Natural killer cell (primary cell): ENCODE measurements around the gene SMAD2. TPM values are rescaled to one million over a fixed set of nuclear protein-coding genes. Genes with fewer than 3 reads are reported as not detected.
A peak's percentile ranks its signal among the peaks of the same experiment; 100 is the strongest.

Source experiments
- ATAC-seq, 3 donors: fragments of 150-1000 bp in 2 of 3; fragments of 200-7000 bp in 1 of 3; cut with Tn5 transposase; 1 replicate in 1 of 3; 2 replicates in 2 of 3; pipeline ENCODE4 v1.10.0; 2021; ENCODE audit warnings: mild to moderate bottlenecking in 2 of 3, moderate library complexity in 2 of 3
- DNase-seq, 2 donors: peaks; one replicate each; pipeline versions ENCODE4 v3.0.0 to v3.0.0-alpha.2; 2013 to 2021; ENCODE audit warnings: mixed read lengths in 1 of 2
- H3K27ac ChIP-seq: one replicate; pipeline ENCODE4 v1.5.1; 2013; ENCODE audit warnings: mild to moderate bottlenecking, low read length
- H3K27me3 ChIP-seq: one replicate; pipeline ENCODE4 v1.6.1; 2013; ENCODE audit warnings: low read length; ENCODE audit not compliant: control insufficient read depth, insufficient read depth
- H3K36me3 ChIP-seq: one replicate; pipeline ENCODE4 v1.6.1; 2013; ENCODE audit warnings: low read length; ENCODE audit not compliant: control insufficient read depth, insufficient read depth
- H3K4me1 ChIP-seq: one replicate; pipeline ENCODE4 v1.6.1; 2013; ENCODE audit warnings: low read length; ENCODE audit not compliant: control insufficient read depth, insufficient read depth
- H3K4me3 ChIP-seq: one replicate; pipeline ENCODE4 v1.5.1; 2013; ENCODE audit warnings: low read length
- H3K9me3 ChIP-seq: one replicate; pipeline ENCODE4 v1.6.1; 2013; ENCODE audit warnings: low read length; ENCODE audit not compliant: control insufficient read depth, insufficient read depth
- H3K27ac Mint-ChIP-seq, 2 donors: one replicate each; pipeline ENCODE4 v1.8.0; 2022; ENCODE audit warnings: mild to moderate bottlenecking in 2 of 2, mixed read lengths in 2 of 2, moderate library complexity in 1 of 2
- H3K27me3 Mint-ChIP-seq, 2 donors: one replicate each; pipeline ENCODE4 v1.8.0; 2022; ENCODE audit warnings: low read depth in 2 of 2, mixed read lengths in 2 of 2
- H3K36me3 Mint-ChIP-seq: one replicate; pipeline ENCODE4 v1.8.0; 2022; ENCODE audit warnings: mixed read lengths
- H3K4me1 Mint-ChIP-seq, 2 donors: one replicate each; pipeline ENCODE4 v1.8.0; 2022; ENCODE audit warnings: mixed read lengths in 2 of 2
- H3K4me3 Mint-ChIP-seq: one replicate; pipeline ENCODE4 v1.8.0; 2022; ENCODE audit warnings: mild to moderate bottlenecking, moderate library complexity, mixed read lengths
- H3K9me3 Mint-ChIP-seq, 2 donors: one replicate each; pipeline ENCODE4 v1.8.0; 2022; ENCODE audit warnings: mixed read lengths in 2 of 2
- CTCF ChIP-seq: fragments of 200-600 bp; IDR thresholded peaks from one replicate; pipeline ENCODE4 v1.8.0; 2022; ENCODE audit warnings: antibody characterized with exemption
- whole genome bisulfite sequencing: methylation state at CpG from one replicate; pipeline ENCODE4 v1.1.7; 2013; ENCODE audit warnings: missing lambda C conversion rate; ENCODE audit not compliant: insufficient coverage; 5-methylcytosine and 5-hydroxymethylcytosine counted together
- intact Hi-C: fragments of 100-400 bp; cut with micrococcal nuclease; formaldehyde crosslinking; loops from one replicate; pipeline ENCODE4 v1.14.2; 2022
- total RNA-seq, 4 donors: library from RNA; stranded (reverse); fragments of 120-200 nt in 1 of 4; gene quantifications; one replicate each; pipeline versions ENCODE4 v1.2.3 to v1.2.4, GENCODE V29; 2013 to 2022

SMAD2 gene
- total RNA-seq, 3 donors from 2014 or later (not counting 1 experiment from before 2014, with no cell fraction given): 138 to 160 (median 148) TPM

GRCh38 chr18:47821314-47821713 is 109.1 kb downstream of the SMAD2 start:
- Histone ChIP-seq H3K27ac (no peak overlapping the region), H3K4me3 (no peak overlapping the region), H3K4me1 (no peaks in the 10 kb centered on the region), H3K27me3 (no peaks in the 10 kb centered on the region), H3K9me3 (no peaks in the 10 kb centered on the region), H3K36me3 (peaks cover 3% of the 10 kb centered on the region)
- TF ChIP-seq CTCF: no peak
- intact Hi-C loops: no loop called here
- Mint-ChIP-seq H3K4me3 (no peak overlapping the region), H3K4me1 (no peaks in the 10 kb centered on the region), H3K9me3 (no peaks in the 10 kb centered on the region), H3K27ac (peak overlapping the region in 1 of 2 donors; percentile 14), H3K27me3 (no peaks in the 10 kb centered on the region), H3K36me3 (no peaks in the 10 kb centered on the region)
- 96% methylated on average over 3 of the region's 3 CpGs for WGBS
- DNase-seq (no peak), ATAC-seq (no peak)

GRCh38 chr18:47817795-47818077 is 112.7 kb downstream of the SMAD2 start:
- H3K36me3 ChIP-seq: no peaks in the 10 kb centered on the region
- DNase-seq (no peak), ATAC-seq (no peak)
- intact Hi-C loops: no loop called here
- H3K9me3 ChIP-seq: no peaks in the 10 kb centered on the region
- H3K4me1 Mint-ChIP-seq: no peaks in the 10 kb centered on the region
- 92% methylated on average over 1 of the region's 1 CpG for WGBS
- H3K27ac Mint-ChIP-seq: no peak overlapping the region
- no peak for TF ChIP-seq CTCF
- H3K27ac ChIP-seq: no peak overlapping the region
- H3K4me3 ChIP-seq: no peak overlapping the region
- H3K27me3 ChIP-seq: no peaks in the 10 kb centered on the region
- H3K36me3 Mint-ChIP-seq: no peaks in the 10 kb centered on the region
- H3K9me3 Mint-ChIP-seq: no peaks in the 10 kb centered on the region
- no peaks in the 10 kb centered on the region for H3K27me3 Mint-ChIP-seq
- H3K4me3 Mint-ChIP-seq: no peak overlapping the region
- no peaks in the 10 kb centered on the region for H3K4me1 ChIP-seq

- H3K27me3 ChIP-seq: no peaks in the 10 kb centered on the region
- H3K9me3 ChIP-seq: no peaks in the 10 kb centered on the region
- no peaks in the 10 kb centered on the region for H3K9me3 Mint-ChIP-seq
- no peaks in the 10 kb centered on the region for H3K4me1 ChIP-seq
- no peak for TF ChIP-seq CTCF
- WGBS: 98% methylated on average over 9 of the region's 9 CpGs
- no peaks in the 10 kb centered on the region for H3K27me3 Mint-ChIP-seq
- H3K4me3 ChIP-seq: no peak overlapping the region
- DNase-seq: no peak
- no peaks in the 10 kb centered on the region for H3K4me1 Mint-ChIP-seq
- H3K27ac Mint-ChIP-seq: no peak overlapping the region
- no peaks in the 10 kb centered on the region for H3K36me3 Mint-ChIP-seq
- H3K27ac ChIP-seq: no peak overlapping the region
- ATAC-seq: no peak
- no peaks in the 10 kb centered on the region for H3K36me3 ChIP-seq
- intact Hi-C loops: no loop called here
- H3K4me3 Mint-ChIP-seq: no peak overlapping the region
These were observed 113.3 kb downstream of the SMAD2 start for GRCh38 chr18:47817017-47817794.
